OCI-LY7 (cell line): ENCODE results near the gene SIK2.

Experiments
- EZH2phosphoT487 ChIP-seq: fragments of 200-600 bp; sonication (generic); IDR thresholded peaks from 2 replicates; pipeline ENCODE4 v1.6.1; 2018; ENCODE audit warnings: low read depth, borderline replicate concordance, mild to moderate bottlenecking, mixed run types, antibody characterized with exemption, low read length, moderate library complexity, mixed read lengths
- TF ChIP-seq, protein P1 (sequence below): fragments of 200-600 bp; sonication (generic); conservative IDR thresholded peaks from 2 replicates; pipeline ENCODE4 v1.5.1; 2014; ENCODE audit warnings: mild to moderate bottlenecking, antibody characterized with exemption, low read length, moderate library complexity, mixed read lengths

DNA sequence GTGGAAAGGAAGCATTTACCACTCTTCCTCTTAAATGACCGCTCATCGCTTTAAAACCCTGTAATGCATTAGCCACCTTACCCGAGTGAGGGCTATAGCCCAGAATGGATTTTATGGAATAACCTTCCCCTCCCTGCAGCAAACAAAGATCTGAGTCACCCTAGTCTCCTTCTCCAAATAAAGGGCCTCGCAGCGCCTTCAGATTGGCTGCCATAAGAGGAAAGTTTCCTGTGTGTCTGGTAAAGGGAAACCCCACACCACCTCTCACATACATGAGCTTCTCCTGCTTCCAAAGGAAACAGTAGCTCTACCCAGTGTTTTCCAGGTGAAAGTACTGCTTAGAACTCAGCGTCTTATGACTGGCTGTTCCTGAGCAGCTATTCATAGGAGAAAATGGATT lies 116.2 kb downstream of the SIK2 start:
- TF ChIP-seq EZH2phosphoT487, result no peak
- TF ChIP-seq, protein P1, sequence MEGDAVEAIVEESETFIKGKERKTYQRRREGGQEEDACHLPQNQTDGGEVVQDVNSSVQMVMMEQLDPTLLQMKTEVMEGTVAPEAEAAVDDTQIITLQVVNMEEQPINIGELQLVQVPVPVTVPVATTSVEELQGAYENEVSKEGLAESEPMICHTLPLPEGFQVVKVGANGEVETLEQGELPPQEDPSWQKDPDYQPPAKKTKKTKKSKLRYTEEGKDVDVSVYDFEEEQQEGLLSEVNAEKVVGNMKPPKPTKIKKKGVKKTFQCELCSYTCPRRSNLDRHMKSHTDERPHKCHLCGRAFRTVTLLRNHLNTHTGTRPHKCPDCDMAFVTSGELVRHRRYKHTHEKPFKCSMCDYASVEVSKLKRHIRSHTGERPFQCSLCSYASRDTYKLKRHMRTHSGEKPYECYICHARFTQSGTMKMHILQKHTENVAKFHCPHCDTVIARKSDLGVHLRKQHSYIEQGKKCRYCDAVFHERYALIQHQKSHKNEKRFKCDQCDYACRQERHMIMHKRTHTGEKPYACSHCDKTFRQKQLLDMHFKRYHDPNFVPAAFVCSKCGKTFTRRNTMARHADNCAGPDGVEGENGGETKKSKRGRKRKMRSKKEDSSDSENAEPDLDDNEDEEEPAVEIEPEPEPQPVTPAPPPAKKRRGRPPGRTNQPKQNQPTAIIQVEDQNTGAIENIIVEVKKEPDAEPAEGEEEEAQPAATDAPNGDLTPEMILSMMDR, result no peak
